Measurements from ENCODE around the gene SPOCK1. TPM values are rescaled to one million over a fixed set of nuclear protein-coding genes. Genes with fewer than 3 reads are reported as not detected.

Gene SPOCK1
- polyA plus RNA-seq, 1 experiment, result 76.0 TPM

DNA sequence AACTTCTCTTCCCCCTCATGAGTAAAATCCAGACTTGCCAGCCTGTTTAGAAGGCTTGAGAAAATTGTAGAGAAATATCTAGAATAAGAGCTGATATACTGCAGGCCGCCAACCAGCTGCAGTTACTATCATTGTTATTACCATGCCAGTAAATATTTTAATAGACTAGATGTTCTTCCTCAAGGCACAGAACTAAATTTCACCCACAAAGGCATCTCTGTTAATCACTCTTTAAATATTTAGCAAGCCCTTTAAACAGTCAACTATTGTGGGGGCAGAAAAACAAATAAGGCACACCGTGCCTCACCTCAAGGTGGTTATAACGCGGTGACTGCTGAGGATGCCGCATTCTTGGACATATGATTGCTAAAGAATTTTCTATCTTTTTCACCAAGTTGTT lies 147.0 kb downstream of the SPOCK1 start:
- Histone ChIP-seq H3K27ac (ENCODE audit: low read depth, low read length) (no peak overlapping the region), H3K9me3 (ENCODE audit: control insufficient read depth, insufficient read depth, low read length) (no peaks in the 10 kb centered on the region), H3K27me3 (ENCODE audit: control insufficient read depth, insufficient read depth, low read length) (no peaks in the 10 kb centered on the region), H3K4me3 (ENCODE audit: low read depth, low read length) (no peak overlapping the region)
- ChIA-PET CTCF (interaction anchor here (1.2 to 1.5 kb wide), 2 partner anchors 9 to 32 kb away, joined by 3 to 6 read pairs; no protein-coding TSS in a partner anchor), POLR2A (no interaction called here)
- TF ChIP-seq, protein P1, sequence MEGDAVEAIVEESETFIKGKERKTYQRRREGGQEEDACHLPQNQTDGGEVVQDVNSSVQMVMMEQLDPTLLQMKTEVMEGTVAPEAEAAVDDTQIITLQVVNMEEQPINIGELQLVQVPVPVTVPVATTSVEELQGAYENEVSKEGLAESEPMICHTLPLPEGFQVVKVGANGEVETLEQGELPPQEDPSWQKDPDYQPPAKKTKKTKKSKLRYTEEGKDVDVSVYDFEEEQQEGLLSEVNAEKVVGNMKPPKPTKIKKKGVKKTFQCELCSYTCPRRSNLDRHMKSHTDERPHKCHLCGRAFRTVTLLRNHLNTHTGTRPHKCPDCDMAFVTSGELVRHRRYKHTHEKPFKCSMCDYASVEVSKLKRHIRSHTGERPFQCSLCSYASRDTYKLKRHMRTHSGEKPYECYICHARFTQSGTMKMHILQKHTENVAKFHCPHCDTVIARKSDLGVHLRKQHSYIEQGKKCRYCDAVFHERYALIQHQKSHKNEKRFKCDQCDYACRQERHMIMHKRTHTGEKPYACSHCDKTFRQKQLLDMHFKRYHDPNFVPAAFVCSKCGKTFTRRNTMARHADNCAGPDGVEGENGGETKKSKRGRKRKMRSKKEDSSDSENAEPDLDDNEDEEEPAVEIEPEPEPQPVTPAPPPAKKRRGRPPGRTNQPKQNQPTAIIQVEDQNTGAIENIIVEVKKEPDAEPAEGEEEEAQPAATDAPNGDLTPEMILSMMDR (IDR thresholded peaks at IDR 0.05; ENCODE audit: low read depth, low read length), result no peak
- DNase-seq (ENCODE audit: low read depth, low spot score), result no peak

DNA sequence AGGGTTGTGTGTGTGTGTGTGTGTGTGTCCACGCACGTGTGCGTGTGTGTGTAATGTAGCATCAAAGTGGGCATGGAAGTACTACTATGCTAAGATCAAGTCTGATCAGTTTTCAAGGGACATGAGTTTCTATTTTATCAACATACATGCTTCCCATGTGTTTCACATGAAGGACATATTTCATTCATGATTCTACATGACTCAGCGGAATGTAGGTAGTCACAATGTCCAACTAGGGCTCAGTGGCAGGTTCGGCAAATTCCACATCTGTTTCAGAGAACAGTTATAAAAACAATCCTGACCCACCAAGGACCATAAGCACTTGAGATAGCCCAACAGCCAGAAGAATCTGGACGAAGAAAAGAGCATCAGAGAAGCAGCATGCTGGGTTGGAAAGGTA lies 148.3 kb downstream of the SPOCK1 start:
- POLR2A ChIA-PET, result no interaction called here
- Histone ChIP-seq H3K4me3 (ENCODE audit: low read depth, low read length) (no peak overlapping the region), H3K27me3 (ENCODE audit: control insufficient read depth, insufficient read depth, low read length) (peaks cover 2% of the 10 kb centered on the region), H3K9me3 (ENCODE audit: control insufficient read depth, insufficient read depth, low read length) (no peaks in the 10 kb centered on the region), H3K27ac (ENCODE audit: low read depth, low read length) (no peak overlapping the region)
- TF ChIP-seq, protein P1 (IDR thresholded peaks at IDR 0.05; ENCODE audit: low read depth, low read length), result no peak
- DNase-seq (ENCODE audit: low read depth, low spot score), result no peak
- CTCF ChIA-PET, result interaction anchor here (3.4 kb wide), 1 partner anchor 31 kb away, joined by 20 read pairs; no protein-coding TSS in a partner anchor

DNA sequence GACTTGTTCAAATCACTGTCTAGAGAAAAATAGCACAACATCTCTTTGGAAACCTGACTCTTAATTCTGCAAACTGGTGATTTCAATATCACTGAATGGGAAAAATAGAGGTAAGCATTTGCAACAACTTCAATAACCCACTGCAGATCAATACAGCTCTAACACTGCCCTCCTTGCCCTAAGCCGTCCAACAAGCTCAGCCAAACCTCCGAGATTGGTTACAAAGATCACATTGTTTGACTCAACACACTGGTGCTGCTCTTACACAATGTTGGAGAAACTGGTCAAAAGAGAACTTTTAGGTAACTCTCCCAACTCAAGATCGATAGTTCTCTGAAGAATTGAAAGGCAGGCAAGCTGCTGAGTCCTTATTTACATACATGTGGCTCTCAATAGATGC lies 150.4 kb downstream of the SPOCK1 start:
- ChIA-PET CTCF (interaction anchor here (3.4 kb wide), 1 partner anchor 29 kb away, joined by 20 read pairs; no protein-coding TSS in a partner anchor), POLR2A (no interaction called here)
- no peak overlapping the region for H3K4me3 ChIP-seq (ENCODE audit: low read depth, low read length)
- TF ChIP-seq, protein P1 (IDR thresholded peaks at IDR 0.05; ENCODE audit: low read depth, low read length), result no peak
- H3K27me3 ChIP-seq (ENCODE audit: control insufficient read depth, insufficient read depth, low read length), result peaks cover 2% of the 10 kb centered on the region
- H3K9me3 ChIP-seq (ENCODE audit: control insufficient read depth, insufficient read depth, low read length), result no peaks in the 10 kb centered on the region
- DNase-seq (ENCODE audit: low read depth, low spot score), result no peak
- no peak overlapping the region for H3K27ac ChIP-seq (ENCODE audit: low read depth, low read length)

DNA sequence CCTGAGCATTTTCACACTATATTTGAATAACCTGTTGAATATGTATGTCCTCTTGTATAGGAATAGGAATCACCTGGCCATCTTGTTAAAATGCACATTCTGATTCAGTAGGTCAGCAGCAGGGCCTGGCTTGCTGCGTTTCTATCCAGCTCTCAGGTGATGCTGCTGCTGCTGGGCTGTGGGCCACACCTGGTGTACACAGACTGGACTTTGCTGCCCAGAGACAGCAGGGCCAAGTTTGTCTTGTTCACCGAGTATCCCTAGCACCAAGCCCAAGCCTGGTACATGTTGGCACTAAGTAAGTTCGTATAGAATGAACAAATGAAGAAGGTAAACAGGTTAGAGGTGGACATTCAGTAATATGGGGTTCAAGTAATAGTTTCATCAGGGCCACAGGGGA lies 151.3 kb downstream of the SPOCK1 start:
- Histone ChIP-seq H3K9me3 (ENCODE audit: control insufficient read depth, insufficient read depth, low read length) (no peaks in the 10 kb centered on the region), H3K27me3 (ENCODE audit: control insufficient read depth, insufficient read depth, low read length) (peaks cover 4% of the 10 kb centered on the region), H3K4me3 (ENCODE audit: low read depth, low read length) (no peak overlapping the region), H3K27ac (ENCODE audit: low read depth, low read length) (no peak overlapping the region)
- ChIA-PET CTCF (interaction anchor here (3.4 kb wide), 1 partner anchor 28 kb away, joined by 20 read pairs; no protein-coding TSS in a partner anchor), POLR2A (no interaction called here)
- no peak for DNase-seq (ENCODE audit: low read depth, low spot score)
- TF ChIP-seq, protein P1 (IDR thresholded peaks at IDR 0.05; ENCODE audit: low read depth, low read length), result no peak

DNA sequence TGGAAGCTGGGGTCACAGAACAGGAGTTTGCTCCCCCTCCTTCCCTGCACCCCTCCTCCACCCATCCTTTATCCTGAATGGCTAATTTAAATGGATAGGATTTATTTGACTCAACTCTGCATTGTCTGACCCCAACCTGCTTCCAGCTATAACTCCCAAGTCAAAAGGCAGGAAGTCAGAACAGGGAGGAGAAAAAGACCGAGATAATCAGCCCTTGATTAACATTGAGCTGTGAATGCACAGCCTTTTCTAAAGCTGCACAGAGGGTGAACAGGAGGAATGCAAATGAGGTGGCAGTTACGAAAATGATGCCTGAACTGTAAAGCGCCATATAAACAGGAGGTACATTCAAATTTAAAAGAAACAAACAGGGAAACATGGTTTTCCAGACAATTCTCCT lies 152.8 kb downstream of the SPOCK1 start:
- CTCF ChIA-PET, result interaction anchor here (0.9 to 2.2 kb wide), 4 partner anchors 20 to 259 kb away, joined by 3 to 8 read pairs (median 4); no protein-coding TSS in a partner anchor
- Histone ChIP-seq H3K9me3 (ENCODE audit: control insufficient read depth, insufficient read depth, low read length) (no peaks in the 10 kb centered on the region), H3K27ac (ENCODE audit: low read depth, low read length) (no peak overlapping the region), H3K4me3 (ENCODE audit: low read depth, low read length) (no peak overlapping the region), H3K27me3 (ENCODE audit: control insufficient read depth, insufficient read depth, low read length) (peaks cover 4% of the 10 kb centered on the region)
- TF ChIP-seq, protein P1 (IDR thresholded peaks at IDR 0.05; ENCODE audit: low read depth, low read length), result no peak
- POLR2A ChIA-PET, result no interaction called here
- DNase-seq (ENCODE audit: low read depth, low spot score), result no peak

Measured in AG04450 (cell line).